ENCODE measurements around the gene HEXB. TPM values are rescaled to one million over a fixed set of nuclear protein-coding genes. Genes with fewer than 3 reads are reported as not detected.

HEXB gene
- total and polyA plus RNA-seq, 2 donors (not counting 3 experiments of a cell fraction or from before 2014, with no cell fraction given), result 128 to 182 TPM

DNA sequence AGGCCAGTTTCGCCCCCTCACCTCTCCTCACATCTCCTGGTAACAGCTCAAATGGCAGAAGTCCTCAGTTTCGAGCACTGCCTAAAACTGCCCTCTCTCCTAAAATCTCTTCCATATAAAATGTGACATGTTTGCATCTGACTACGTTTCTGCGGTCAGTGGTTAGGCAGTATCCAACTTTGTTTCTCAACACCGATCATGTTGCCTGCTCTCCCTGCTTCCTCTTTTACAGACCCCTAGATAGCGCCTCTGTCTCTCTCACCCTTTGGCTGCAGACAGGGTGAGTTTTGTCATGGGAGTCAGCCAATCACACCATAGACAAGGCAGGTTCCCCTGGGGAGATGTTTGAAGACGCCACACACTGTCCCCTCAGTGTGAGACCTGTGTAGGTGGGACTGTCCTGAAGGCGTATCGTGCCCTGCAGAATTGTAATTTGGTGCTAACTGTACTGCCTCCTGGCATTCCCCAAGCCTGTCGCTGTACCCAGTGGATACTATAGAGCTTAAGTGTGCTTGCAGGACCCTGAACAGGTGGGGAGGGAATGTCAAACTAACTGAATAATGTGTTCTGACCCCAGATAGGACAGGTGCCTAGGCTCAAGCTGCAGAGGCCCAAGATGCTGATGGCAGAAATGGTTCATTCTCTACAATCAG, 1.1 kb downstream of the HEXB start:
- no peaks in the 10 kb centered on the region for H4K20me1 ChIP-seq (replicated peaks; ENCODE audit: control insufficient read depth, extremely low read depth, insufficient read depth, low read length)
- FAIRE-seq (no peak), DNase-seq (ENCODE audit: low read depth, low spot score) (peak; percentile 32)
- intact Hi-C loops (cut with micrococcal nuclease) (no loop called here), dilution Hi-C loops (cut with MboI; ENCODE audit: extremely low pct_ligation_motif_present, low sequenced_read_pairs) (no loop called here)
- H3K27me3 ChIP-seq (ENCODE audit: control insufficient read depth in 2 of 2, insufficient read depth in 2 of 2, low read length in 2 of 2), result no peaks in the 10 kb centered on the region
- peak overlapping the region; percentile 26 to 89 (median 64) for H3K4me3 ChIP-seq (replicated peaks in 1 of 3; ENCODE audit: insufficient read depth in 1 of 3, low read depth in 1 of 3, low read length in 3 of 3)
- H3K27ac ChIP-seq (ENCODE audit: insufficient read depth, low read depth, low read length), result no peak overlapping the region
- no peak overlapping the region for H2AFZ ChIP-seq (ENCODE audit: low read depth, low read length)
- H3K4me1 ChIP-seq (ENCODE audit: control insufficient read depth, extremely low read depth, insufficient read depth, low read length), result peaks cover 18% of the 10 kb centered on the region
- TF ChIP-seq, protein P1, sequence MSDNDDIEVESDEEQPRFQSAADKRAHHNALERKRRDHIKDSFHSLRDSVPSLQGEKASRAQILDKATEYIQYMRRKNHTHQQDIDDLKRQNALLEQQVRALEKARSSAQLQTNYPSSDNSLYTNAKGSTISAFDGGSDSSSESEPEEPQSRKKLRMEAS (IDR thresholded peaks at IDR 0.05; ENCODE audit: insufficient read depth, insufficient read length), result no peak
- TF ChIP-seq, protein P2, sequence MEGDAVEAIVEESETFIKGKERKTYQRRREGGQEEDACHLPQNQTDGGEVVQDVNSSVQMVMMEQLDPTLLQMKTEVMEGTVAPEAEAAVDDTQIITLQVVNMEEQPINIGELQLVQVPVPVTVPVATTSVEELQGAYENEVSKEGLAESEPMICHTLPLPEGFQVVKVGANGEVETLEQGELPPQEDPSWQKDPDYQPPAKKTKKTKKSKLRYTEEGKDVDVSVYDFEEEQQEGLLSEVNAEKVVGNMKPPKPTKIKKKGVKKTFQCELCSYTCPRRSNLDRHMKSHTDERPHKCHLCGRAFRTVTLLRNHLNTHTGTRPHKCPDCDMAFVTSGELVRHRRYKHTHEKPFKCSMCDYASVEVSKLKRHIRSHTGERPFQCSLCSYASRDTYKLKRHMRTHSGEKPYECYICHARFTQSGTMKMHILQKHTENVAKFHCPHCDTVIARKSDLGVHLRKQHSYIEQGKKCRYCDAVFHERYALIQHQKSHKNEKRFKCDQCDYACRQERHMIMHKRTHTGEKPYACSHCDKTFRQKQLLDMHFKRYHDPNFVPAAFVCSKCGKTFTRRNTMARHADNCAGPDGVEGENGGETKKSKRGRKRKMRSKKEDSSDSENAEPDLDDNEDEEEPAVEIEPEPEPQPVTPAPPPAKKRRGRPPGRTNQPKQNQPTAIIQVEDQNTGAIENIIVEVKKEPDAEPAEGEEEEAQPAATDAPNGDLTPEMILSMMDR (IDR thresholded peaks at IDR 0.05; ENCODE audit: extremely low read depth in 1 of 2, insufficient read depth in 1 of 2, low read depth in 1 of 2, low read length in 2 of 2), result no peak
- TF ChIP-seq GATA2 (IDR thresholded peaks at IDR 0.05; ENCODE audit: insufficient read depth, insufficient read length, low read depth, low read length) (no peak), FOS (IDR thresholded peaks at IDR 0.05; ENCODE audit: borderline replicate concordance, insufficient read depth, low read length) (no peak), JUN (IDR thresholded peaks at IDR 0.05; ENCODE audit: borderline replicate concordance, insufficient read depth, insufficient read length, low read depth) (no peak), MYC (IDR thresholded peaks at IDR 0.05; ENCODE audit: low read depth, low read length) (no peak), POLR2AphosphoS5 (IDR thresholded peaks at IDR 0.05; ENCODE audit: insufficient read depth, low read depth, low read length) (no peak), POLR2A (IDR thresholded peaks at IDR 0.05; ENCODE audit: low read depth, low read length) (no peak), EZH2 (IDR thresholded peaks at IDR 0.05; ENCODE audit: borderline replicate concordance, low read depth, low read length, severe bottlenecking) (no peak)
- ChIA-PET POLR2A (interaction anchor here (1.1 kb wide), 1 partner anchor 46 kb away, joined by 3 read pairs; the partner anchor contains the start of gene ENC1), CTCF (interaction anchor here (0.6 to 1.6 kb wide), 4 partner anchors 9 to 778 kb away, joined by 3 to 7 read pairs (median 6); no protein-coding TSS in a partner anchor)
- BruUV-seq (replicated peaks), result TSS peak; percentile 33
- peaks cover 23% of the 10 kb centered on the region for H3K79me2 ChIP-seq (ENCODE audit: control insufficient read depth, insufficient read depth, low read length)
- no peaks in the 10 kb centered on the region for H3K9me3 ChIP-seq (replicated peaks; ENCODE audit: control insufficient read depth, insufficient read depth, low read length)
- H3K36me3 ChIP-seq (ENCODE audit: control insufficient read depth in 2 of 2, extremely low read depth in 1 of 2, insufficient read depth in 2 of 2, low read length in 2 of 2), result peaks cover 2 to 3% of the 10 kb centered on the region in 2 experiments
- no peaks in the 10 kb centered on the region for H3K9me1 ChIP-seq (replicated peaks; ENCODE audit: control insufficient read depth, extremely low read depth, insufficient read depth, low read length)
- H3K4me2 ChIP-seq (ENCODE audit: insufficient read depth, low read length), result peak overlapping the region; percentile 63
- H3K9ac ChIP-seq (replicated peaks; ENCODE audit: extremely low read depth, insufficient read depth, low read length), result peak overlapping the region; percentile 69
